ENCODE data around the gene NR1H4. TPM values are rescaled to one million over a fixed set of nuclear protein-coding genes. Genes with fewer than 3 reads are reported as not detected.

Gene NR1H4
- total RNA-seq, 1 experiment from 2014 or later = not detected

DNA sequence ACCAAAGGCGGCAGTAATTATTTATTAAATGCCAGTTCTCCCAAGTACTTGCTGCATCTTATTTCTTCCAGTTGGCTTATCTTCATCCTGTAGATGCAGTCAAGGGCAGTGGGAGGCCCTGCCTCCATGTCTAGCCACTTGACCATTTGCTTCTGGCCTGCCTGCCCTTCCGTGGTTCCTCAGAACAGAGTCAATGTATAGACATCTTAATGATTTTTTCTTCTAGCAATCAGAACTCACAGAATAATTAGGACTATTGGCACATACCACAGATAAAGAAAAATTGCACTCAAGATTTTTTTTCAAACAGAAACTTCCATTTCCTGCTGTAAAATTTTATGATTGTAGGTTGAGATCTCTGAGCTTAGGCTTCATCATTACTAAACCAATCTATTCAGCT, 20.9 kb downstream of the NR1H4 start:
- CTCF ChIA-PET = no interaction called here
- ATAC-seq (no peak), DNase-seq (ENCODE audit: low spot score) (no peak)
- TF ChIP-seq PRRX2 (CRISPR knock-in tag; IDR thresholded peaks at IDR 0.05) (no peak), FOXK1 (CRISPR knock-in tag; IDR thresholded peaks at IDR 0.05) (no peak), RORB (CRISPR knock-in tag; IDR thresholded peaks at IDR 0.05) (no peak), ZNF317 (CRISPR knock-in tag; IDR thresholded peaks at IDR 0.05; ENCODE audit: borderline replicate concordance, low read depth) (no peak), OVOL2 (CRISPR knock-in tag; IDR thresholded peaks at IDR 0.05; ENCODE audit: borderline replicate concordance) (no peak), ATF1 (CRISPR knock-in tag; IDR thresholded peaks at IDR 0.05) (no peak), SOX15 (CRISPR knock-in tag; IDR thresholded peaks at IDR 0.05) (no peak), IRF2 (CRISPR knock-in tag; IDR thresholded peaks at IDR 0.05; ENCODE audit: borderline replicate concordance, low read depth) (no peak), ESRRA (CRISPR knock-in tag; IDR thresholded peaks at IDR 0.05; ENCODE audit: borderline replicate concordance) (no peak)
- TF ChIP-seq, protein P1, sequence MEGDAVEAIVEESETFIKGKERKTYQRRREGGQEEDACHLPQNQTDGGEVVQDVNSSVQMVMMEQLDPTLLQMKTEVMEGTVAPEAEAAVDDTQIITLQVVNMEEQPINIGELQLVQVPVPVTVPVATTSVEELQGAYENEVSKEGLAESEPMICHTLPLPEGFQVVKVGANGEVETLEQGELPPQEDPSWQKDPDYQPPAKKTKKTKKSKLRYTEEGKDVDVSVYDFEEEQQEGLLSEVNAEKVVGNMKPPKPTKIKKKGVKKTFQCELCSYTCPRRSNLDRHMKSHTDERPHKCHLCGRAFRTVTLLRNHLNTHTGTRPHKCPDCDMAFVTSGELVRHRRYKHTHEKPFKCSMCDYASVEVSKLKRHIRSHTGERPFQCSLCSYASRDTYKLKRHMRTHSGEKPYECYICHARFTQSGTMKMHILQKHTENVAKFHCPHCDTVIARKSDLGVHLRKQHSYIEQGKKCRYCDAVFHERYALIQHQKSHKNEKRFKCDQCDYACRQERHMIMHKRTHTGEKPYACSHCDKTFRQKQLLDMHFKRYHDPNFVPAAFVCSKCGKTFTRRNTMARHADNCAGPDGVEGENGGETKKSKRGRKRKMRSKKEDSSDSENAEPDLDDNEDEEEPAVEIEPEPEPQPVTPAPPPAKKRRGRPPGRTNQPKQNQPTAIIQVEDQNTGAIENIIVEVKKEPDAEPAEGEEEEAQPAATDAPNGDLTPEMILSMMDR (IDR thresholded peaks at IDR 0.05) = no peak
- TF ChIP-seq, protein P2, sequence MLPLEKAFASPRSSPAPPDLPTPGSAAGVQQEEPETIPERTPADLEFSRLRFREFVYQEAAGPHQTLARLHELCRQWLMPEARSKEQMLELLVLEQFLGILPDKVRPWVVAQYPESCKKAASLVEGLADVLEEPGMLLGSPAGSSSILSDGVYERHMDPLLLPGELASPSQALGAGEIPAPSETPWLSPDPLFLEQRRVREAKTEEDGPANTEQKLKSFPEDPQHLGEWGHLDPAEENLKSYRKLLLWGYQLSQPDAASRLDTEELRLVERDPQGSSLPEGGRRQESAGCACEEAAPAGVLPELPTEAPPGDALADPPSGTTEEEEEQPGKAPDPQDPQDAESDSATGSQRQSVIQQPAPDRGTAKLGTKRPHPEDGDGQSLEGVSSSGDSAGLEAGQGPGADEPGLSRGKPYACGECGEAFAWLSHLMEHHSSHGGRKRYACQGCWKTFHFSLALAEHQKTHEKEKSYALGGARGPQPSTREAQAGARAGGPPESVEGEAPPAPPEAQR (CRISPR knock-in tag; IDR thresholded peaks at IDR 0.05) = no peak
- TF ChIP-seq, protein P3, sequence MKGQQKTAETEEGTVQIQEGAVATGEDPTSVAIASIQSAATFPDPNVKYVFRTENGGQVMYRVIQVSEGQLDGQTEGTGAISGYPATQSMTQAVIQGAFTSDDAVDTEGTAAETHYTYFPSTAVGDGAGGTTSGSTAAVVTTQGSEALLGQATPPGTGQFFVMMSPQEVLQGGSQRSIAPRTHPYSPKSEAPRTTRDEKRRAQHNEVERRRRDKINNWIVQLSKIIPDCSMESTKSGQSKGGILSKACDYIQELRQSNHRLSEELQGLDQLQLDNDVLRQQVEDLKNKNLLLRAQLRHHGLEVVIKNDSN (CRISPR knock-in tag; IDR thresholded peaks at IDR 0.05) = no peak
- TF ChIP-seq, protein P4, sequence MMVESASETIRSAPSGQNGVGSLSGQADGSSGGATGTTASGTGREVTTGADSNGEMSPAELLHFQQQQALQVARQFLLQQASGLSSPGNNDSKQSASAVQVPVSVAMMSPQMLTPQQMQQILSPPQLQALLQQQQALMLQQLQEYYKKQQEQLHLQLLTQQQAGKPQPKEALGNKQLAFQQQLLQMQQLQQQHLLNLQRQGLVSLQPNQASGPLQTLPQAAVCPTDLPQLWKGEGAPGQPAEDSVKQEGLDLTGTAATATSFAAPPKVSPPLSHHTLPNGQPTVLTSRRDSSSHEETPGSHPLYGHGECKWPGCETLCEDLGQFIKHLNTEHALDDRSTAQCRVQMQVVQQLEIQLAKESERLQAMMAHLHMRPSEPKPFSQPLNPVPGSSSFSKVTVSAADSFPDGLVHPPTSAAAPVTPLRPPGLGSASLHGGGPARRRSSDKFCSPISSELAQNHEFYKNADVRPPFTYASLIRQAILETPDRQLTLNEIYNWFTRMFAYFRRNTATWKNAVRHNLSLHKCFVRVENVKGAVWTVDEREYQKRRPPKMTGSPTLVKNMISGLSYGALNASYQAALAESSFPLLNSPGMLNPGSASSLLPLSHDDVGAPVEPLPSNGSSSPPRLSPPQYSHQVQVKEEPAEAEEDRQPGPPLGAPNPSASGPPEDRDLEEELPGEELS (CRISPR knock-in tag; IDR thresholded peaks at IDR 0.05) = no peak
- TF ChIP-seq, protein P5, sequence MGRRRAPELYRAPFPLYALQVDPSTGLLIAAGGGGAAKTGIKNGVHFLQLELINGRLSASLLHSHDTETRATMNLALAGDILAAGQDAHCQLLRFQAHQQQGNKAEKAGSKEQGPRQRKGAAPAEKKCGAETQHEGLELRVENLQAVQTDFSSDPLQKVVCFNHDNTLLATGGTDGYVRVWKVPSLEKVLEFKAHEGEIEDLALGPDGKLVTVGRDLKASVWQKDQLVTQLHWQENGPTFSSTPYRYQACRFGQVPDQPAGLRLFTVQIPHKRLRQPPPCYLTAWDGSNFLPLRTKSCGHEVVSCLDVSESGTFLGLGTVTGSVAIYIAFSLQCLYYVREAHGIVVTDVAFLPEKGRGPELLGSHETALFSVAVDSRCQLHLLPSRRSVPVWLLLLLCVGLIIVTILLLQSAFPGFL (CRISPR knock-in tag; IDR thresholded peaks at IDR 0.05; ENCODE audit: borderline replicate concordance) = no peak
- TF ChIP-seq, protein P6, sequence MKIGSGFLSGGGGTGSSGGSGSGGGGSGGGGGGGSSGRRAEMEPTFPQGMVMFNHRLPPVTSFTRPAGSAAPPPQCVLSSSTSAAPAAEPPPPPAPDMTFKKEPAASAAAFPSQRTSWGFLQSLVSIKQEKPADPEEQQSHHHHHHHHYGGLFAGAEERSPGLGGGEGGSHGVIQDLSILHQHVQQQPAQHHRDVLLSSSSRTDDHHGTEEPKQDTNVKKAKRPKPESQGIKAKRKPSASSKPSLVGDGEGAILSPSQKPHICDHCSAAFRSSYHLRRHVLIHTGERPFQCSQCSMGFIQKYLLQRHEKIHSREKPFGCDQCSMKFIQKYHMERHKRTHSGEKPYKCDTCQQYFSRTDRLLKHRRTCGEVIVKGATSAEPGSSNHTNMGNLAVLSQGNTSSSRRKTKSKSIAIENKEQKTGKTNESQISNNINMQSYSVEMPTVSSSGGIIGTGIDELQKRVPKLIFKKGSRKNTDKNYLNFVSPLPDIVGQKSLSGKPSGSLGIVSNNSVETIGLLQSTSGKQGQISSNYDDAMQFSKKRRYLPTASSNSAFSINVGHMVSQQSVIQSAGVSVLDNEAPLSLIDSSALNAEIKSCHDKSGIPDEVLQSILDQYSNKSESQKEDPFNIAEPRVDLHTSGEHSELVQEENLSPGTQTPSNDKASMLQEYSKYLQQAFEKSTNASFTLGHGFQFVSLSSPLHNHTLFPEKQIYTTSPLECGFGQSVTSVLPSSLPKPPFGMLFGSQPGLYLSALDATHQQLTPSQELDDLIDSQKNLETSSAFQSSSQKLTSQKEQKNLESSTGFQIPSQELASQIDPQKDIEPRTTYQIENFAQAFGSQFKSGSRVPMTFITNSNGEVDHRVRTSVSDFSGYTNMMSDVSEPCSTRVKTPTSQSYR (CRISPR knock-in tag; IDR thresholded peaks at IDR 0.05) = no peak
- TF ChIP-seq, protein P7, sequence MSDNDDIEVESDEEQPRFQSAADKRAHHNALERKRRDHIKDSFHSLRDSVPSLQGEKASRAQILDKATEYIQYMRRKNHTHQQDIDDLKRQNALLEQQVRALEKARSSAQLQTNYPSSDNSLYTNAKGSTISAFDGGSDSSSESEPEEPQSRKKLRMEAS (CRISPR knock-in tag; IDR thresholded peaks at IDR 0.05) = no peak
- TF ChIP-seq, protein P8, sequence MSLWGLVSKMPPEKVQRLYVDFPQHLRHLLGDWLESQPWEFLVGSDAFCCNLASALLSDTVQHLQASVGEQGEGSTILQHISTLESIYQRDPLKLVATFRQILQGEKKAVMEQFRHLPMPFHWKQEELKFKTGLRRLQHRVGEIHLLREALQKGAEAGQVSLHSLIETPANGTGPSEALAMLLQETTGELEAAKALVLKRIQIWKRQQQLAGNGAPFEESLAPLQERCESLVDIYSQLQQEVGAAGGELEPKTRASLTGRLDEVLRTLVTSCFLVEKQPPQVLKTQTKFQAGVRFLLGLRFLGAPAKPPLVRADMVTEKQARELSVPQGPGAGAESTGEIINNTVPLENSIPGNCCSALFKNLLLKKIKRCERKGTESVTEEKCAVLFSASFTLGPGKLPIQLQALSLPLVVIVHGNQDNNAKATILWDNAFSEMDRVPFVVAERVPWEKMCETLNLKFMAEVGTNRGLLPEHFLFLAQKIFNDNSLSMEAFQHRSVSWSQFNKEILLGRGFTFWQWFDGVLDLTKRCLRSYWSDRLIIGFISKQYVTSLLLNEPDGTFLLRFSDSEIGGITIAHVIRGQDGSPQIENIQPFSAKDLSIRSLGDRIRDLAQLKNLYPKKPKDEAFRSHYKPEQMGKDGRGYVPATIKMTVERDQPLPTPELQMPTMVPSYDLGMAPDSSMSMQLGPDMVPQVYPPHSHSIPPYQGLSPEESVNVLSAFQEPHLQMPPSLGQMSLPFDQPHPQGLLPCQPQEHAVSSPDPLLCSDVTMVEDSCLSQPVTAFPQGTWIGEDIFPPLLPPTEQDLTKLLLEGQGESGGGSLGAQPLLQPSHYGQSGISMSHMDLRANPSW (CRISPR knock-in tag; conservative IDR thresholded peaks at IDR 0.05; ENCODE audit: low read depth) = no peak
- TF ChIP-seq, protein P9, sequence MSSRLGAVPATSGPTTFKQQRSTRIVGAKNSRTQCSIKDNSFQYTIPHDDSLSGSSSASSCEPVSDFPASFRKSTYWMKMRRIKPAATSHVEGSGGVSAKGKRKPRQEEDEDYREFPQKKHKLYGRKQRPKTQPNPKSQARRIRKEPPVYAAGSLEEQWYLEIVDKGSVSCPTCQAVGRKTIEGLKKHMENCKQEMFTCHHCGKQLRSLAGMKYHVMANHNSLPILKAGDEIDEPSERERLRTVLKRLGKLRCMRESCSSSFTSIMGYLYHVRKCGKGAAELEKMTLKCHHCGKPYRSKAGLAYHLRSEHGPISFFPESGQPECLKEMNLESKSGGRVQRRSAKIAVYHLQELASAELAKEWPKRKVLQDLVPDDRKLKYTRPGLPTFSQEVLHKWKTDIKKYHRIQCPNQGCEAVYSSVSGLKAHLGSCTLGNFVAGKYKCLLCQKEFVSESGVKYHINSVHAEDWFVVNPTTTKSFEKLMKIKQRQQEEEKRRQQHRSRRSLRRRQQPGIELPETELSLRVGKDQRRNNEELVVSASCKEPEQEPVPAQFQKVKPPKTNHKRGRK (CRISPR knock-in tag; IDR thresholded peaks at IDR 0.05; ENCODE audit: borderline replicate concordance) = no peak
- POLR2A ChIA-PET = no interaction called here
- no peaks in the 10 kb centered on the region for H3K36me3 Mint-ChIP-seq
- no peak overlapping the region for H3K4me3 Mint-ChIP-seq
- H3K27ac Mint-ChIP-seq = no peak overlapping the region
- H3K9me3 Mint-ChIP-seq = no peaks in the 10 kb centered on the region
- no peaks in the 10 kb centered on the region for H3K27me3 Mint-ChIP-seq (ENCODE audit: low read depth)
- peaks cover 12% of the 10 kb centered on the region for H3K4me1 Mint-ChIP-seq

Data from WTC11 (cell line).